ENCODE data around the gene HSPBP1. TPM values are rescaled to one million over a fixed set of nuclear protein-coding genes. Genes with fewer than 3 reads are reported as not detected.

HSPBP1 gene
- total RNA-seq, 1 experiment from 2014 or later: 122 TPM

DNA sequence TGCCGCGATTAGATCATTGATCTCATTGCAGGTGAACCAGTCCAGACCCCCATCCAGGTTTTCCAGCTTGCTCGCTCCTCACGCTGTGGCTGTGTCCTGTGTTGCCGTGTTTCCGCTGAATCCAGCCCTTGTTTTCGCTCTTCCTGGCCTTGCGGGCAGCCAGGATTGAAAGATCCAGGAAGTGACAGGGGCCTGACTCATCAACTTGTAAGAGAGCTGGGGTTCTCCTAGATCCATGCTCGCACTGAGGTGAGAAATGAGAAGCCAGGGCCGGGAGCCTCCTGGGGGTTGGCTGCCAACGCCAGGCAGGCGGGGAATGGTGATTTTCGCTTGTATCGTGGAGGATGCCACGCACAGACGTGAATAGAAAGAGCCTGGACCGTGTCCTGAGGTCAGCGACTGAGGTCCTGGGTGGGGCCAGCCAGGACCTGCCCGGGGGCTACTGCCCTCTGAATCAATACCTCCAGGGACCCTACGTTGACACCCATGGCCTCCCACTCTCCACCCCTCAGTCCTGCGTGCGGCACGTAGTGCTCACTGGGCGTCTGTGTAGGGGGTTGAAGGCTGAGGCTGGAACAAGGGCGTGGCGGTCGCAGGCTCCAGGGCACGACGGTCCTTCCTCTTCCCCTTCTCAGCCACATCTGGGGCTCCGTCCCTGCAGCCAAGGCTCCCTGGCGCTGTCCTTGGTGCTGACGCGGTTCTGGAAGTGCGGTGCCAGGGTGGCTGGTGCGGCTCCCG, 63.3 kb downstream of the HSPBP1 start:
- peak; percentile 91 for ATAC-seq
- Histone ChIP-seq H4K20me1 (ENCODE audit: low read length) (no peaks in the 10 kb centered on the region), H3K4me2 (ENCODE audit: low read length) (peak overlapping the region; percentile 77), H3K4me3 (ENCODE audit: low read length) (peak overlapping the region; percentile 44), H3K27me3 (ENCODE audit: low read length) (no peaks in the 10 kb centered on the region), H3F3A (ENCODE audit: low read length, unreplicated experiment) (no peaks in the 10 kb centered on the region), H3K9me3 (ENCODE audit: low read length) (no peaks in the 10 kb centered on the region), H2AFZ (ENCODE audit: low read length) (peak overlapping the region; percentile 15; the same call in 1 of the 2 replicates), H3K36me3 (ENCODE audit: low read depth, low read length) (no peaks in the 10 kb centered on the region), H3K4me1 (ENCODE audit: insufficient read depth, low read length) (peaks cover 22% of the 10 kb centered on the region), H3K9ac (ENCODE audit: low read length) (peak overlapping the region; percentile 37; the same call in 1 of the 2 replicates), H3K9me2 (replicated peaks; ENCODE audit: low read length) (no peaks in the 10 kb centered on the region), H3K79me2 (ENCODE audit: low read length) (no peaks in the 10 kb centered on the region), H3K27ac (ENCODE audit: low read length) (peak overlapping the region; percentile 84)
- peak; percentile 100 for DNase-seq
- CTCF ChIA-PET: interaction anchor here (0.6 kb wide), 1 partner anchor 168 kb away, joined by 3 read pairs; the partner anchor contains the start of gene TMEM238
- TF ChIP-seq, protein P1, sequence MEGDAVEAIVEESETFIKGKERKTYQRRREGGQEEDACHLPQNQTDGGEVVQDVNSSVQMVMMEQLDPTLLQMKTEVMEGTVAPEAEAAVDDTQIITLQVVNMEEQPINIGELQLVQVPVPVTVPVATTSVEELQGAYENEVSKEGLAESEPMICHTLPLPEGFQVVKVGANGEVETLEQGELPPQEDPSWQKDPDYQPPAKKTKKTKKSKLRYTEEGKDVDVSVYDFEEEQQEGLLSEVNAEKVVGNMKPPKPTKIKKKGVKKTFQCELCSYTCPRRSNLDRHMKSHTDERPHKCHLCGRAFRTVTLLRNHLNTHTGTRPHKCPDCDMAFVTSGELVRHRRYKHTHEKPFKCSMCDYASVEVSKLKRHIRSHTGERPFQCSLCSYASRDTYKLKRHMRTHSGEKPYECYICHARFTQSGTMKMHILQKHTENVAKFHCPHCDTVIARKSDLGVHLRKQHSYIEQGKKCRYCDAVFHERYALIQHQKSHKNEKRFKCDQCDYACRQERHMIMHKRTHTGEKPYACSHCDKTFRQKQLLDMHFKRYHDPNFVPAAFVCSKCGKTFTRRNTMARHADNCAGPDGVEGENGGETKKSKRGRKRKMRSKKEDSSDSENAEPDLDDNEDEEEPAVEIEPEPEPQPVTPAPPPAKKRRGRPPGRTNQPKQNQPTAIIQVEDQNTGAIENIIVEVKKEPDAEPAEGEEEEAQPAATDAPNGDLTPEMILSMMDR (conservative IDR thresholded peaks at IDR 0.05; ENCODE audit: low read depth, low read length): no peak
- TF ChIP-seq EZH2 (IDR thresholded peaks at IDR 0.05; ENCODE audit: low read length, unreplicated experiment) (no peak), EZH2phosphoT487 (IDR thresholded peaks at IDR 0.05; ENCODE audit: borderline replicate concordance, low read length) (no peak)
- POLR2A ChIA-PET (ENCODE audit: unreplicated experiment): interaction anchor here (0.6 to 1.0 kb wide), 2 partner anchors 50 to 1348 kb away, joined by 3 read pairs; partner anchors contain the start of gene DNAAF3
- intact Hi-C loops (cut with micrococcal nuclease): loop anchor here (1.0 to 10.0 kb wide), 2 partner anchors 43 to 168 kb away; partner anchors contain the start of genes PPP6R1, RPL28 and TMEM238
- BruUV-seq (replicated peaks): TSS peak; percentile 77

DNA sequence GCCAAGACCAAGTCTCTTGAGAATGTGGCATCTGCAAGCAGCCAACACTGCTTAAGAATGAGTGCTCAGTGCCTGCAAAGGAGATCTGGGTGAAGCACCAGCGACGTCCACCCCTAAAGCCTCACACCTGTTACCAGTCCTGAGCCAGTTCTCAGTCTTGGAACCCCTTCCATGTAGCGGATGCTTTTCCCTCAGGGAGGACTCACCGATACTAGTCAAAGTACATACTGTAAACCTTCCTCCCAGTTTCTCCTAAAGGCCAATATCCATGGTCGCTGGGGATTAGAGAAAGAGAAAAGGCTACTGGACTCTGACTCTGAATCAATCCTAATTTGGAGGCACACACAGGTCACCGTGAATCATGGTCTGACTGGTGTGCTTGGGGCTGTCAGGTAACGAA, 66.4 kb downstream of the HSPBP1 start:
- H3K4me1 ChIP-seq (ENCODE audit: insufficient read depth, low read length): peaks cover 40% of the 10 kb centered on the region

More for the DNA sequence above, 66.4 kb downstream of the HSPBP1 start:
- Histone ChIP-seq H3K36me3 (ENCODE audit: low read depth, low read length) (no peaks in the 10 kb centered on the region), H3K27ac (ENCODE audit: low read length) (no peak overlapping the region), H3K9ac (ENCODE audit: low read length) (no peak overlapping the region), H4K20me1 (ENCODE audit: low read length) (no peaks in the 10 kb centered on the region), H3K4me3 (ENCODE audit: low read length) (no peak overlapping the region), H2AFZ (ENCODE audit: low read length) (no peak overlapping the region), H3K9me3 (ENCODE audit: low read length) (no peaks in the 10 kb centered on the region), H3K27me3 (ENCODE audit: low read length) (no peaks in the 10 kb centered on the region), H3K79me2 (ENCODE audit: low read length) (no peaks in the 10 kb centered on the region), H3K9me2 (replicated peaks; ENCODE audit: low read length) (no peaks in the 10 kb centered on the region), H3K4me2 (ENCODE audit: low read length) (no peak overlapping the region), H3F3A (ENCODE audit: low read length, unreplicated experiment) (peaks cover 8% of the 10 kb centered on the region)
- intact Hi-C loops (cut with micrococcal nuclease): loop anchor here (5.0 to 10.0 kb wide), 3 partner anchors 41 to 171 kb away; partner anchors contain the start of genes KMT5C, RPL28 and TMEM238
- no peak for DNase-seq
- BruUV-seq (replicated peaks): no TSS peak
- POLR2A ChIA-PET (ENCODE audit: unreplicated experiment): no interaction called here
- CTCF ChIA-PET: no interaction called here
- TF ChIP-seq, protein P1 (conservative IDR thresholded peaks at IDR 0.05; ENCODE audit: low read depth, low read length): no peak
- TF ChIP-seq EZH2 (IDR thresholded peaks at IDR 0.05; ENCODE audit: low read length, unreplicated experiment) (no peak), EZH2phosphoT487 (IDR thresholded peaks at IDR 0.05; ENCODE audit: borderline replicate concordance, low read length) (no peak)
- ATAC-seq: no peak

All from PC-3 (cell line).